ENCODE results near the gene CADM2. TPM values are rescaled to one million over a fixed set of nuclear protein-coding genes. Genes with fewer than 3 reads are reported as not detected.
"Not testable (repeated sequence)": the region's sequence is repeated elsewhere in the genome, so short reads cannot be mapped to it uniquely, and the experiment has no call there.

Gene CADM2
- total RNA-seq: under 1 TPM; 0.30 to 0.58 TPM

DNA sequence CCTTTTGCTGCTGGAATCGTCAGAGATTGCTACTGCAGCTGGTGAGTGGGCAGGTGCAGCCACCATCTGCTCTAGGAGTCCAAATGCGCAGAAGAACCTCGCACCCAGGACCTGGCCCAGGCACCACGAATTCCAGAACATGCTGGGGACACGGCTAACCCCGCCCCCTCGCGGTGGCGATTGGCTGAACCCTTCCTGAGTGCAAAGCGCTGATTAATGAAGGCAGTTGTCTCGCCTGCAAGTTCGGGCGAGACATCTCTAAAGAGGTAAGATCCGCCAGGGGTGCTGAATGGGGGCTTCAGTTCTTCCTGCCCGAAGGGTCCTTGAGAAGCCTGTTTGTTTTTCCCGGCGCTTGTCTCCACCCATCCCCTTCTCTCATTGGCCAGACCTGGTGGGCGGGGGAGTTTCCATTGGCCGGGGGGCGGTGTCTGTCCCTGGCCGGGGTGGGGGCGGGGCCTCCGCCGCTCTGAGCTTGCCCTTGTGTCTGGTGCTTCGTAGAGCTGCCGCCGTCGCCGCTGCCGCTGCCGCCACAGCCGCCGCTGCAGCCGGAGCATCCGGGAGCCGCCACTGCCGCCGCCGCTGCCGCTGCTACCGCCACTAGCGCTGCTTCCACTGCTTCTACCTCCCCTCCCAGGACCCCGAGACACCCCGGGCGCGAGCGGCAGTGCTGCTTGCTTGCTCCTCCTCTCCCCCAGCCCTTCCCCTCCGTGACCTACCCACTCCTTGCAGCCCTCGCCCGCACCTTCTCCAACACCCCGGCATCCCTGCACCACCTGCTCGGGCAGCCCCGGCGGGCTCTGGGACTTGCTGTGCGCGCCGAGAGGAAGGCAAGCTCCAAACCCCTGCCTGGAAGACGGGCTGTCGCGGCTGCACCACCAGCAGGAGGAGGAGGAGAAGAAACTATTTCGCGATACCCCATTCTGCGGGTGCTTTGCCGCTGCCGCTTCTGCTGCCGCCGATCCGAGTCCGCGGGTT is at the start of gene CADM2:
CADM2 (plus strand) TSS at position 495 of the 975 bp plus-strand sequence.
- Mint-ChIP-seq H3K4me1 (no peaks in the 10 kb centered on the region), H3K36me3 (no peaks in the 10 kb centered on the region), H3K4me3 (peak within 1 kb of the TSS; percentile 58), H3K27me3 (peaks cover 27% of the 10 kb centered on the region), H3K9me3 (ENCODE audit: low read depth) (no peaks in the 10 kb centered on the region), H3K27ac (no peak within 1 kb of the TSS)
- ATAC-seq (peak; percentile 99), DNase-seq (peak; percentile 74)
- CTCF ChIA-PET: no interaction called here

DNA sequence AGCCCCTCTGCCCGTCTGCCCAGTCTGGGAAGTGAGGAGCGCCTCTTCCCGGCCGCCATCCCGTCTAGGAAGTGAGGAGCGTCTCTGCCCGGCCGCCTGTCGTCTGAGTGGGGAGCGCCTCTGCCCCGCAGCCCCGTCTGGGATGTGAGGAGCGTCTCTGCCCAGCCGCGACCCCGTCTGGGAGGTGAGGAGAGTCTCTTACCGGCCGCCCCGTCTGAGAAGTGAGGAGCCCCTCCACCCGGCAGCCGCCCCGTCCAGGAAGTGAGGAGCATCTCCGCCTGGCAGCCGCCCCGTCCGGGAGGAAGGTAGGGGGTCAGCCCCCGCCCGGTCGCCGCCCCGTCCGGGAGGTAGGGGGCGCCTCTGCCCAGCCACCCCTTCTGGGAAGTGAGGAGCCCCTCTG is 40.2 kb upstream of the CADM2 start:
- ATAC-seq; H3K9me3 Mint-ChIP-seq (ENCODE audit: low read depth); H3K36me3 Mint-ChIP-seq; CTCF ChIA-PET; H3K27ac Mint-ChIP-seq; H3K27me3 Mint-ChIP-seq; H3K4me1 Mint-ChIP-seq; H3K4me3 Mint-ChIP-seq; DNase-seq: not testable (repeated sequence)

- DNase-seq: no peak
- no peaks in the 10 kb centered on the region for H3K36me3 Mint-ChIP-seq
- no peak for ATAC-seq
- CTCF ChIA-PET: no interaction called here
- no peak overlapping the region for H3K27ac Mint-ChIP-seq
- H3K9me3 Mint-ChIP-seq (ENCODE audit: low read depth): peaks cover 4% of the 10 kb centered on the region
- H3K4me3 Mint-ChIP-seq: no peak overlapping the region
- H3K27me3 Mint-ChIP-seq: no peaks in the 10 kb centered on the region
- H3K4me1 Mint-ChIP-seq: no peaks in the 10 kb centered on the region
Observed at GRCh38 chr3:84922682-84923081, 36.1 kb upstream of the CADM2 start.

GRCh38 chr3:84925571-84925970 is 33.2 kb upstream of the CADM2 start:
- no peaks in the 10 kb centered on the region for H3K4me1 Mint-ChIP-seq
- H3K36me3 Mint-ChIP-seq: no peaks in the 10 kb centered on the region
- peaks cover 2% of the 10 kb centered on the region for H3K9me3 Mint-ChIP-seq (ENCODE audit: low read depth)
- CTCF ChIA-PET: no interaction called here
- H3K4me3 Mint-ChIP-seq: no peak overlapping the region
- DNase-seq: no peak
- ATAC-seq: no peak
- H3K27me3 Mint-ChIP-seq: no peaks in the 10 kb centered on the region
- H3K27ac Mint-ChIP-seq: no peak overlapping the region

GRCh38 chr3:84943379-84943778 is 15.4 kb upstream of the CADM2 start:
- Mint-ChIP-seq H3K9me3 (ENCODE audit: low read depth) (peaks cover 7% of the 10 kb centered on the region), H3K27me3 (no peaks in the 10 kb centered on the region), H3K4me3 (no peak overlapping the region), H3K36me3 (no peaks in the 10 kb centered on the region), H3K4me1 (no peaks in the 10 kb centered on the region), H3K27ac (no peak overlapping the region)
- CTCF ChIA-PET: no interaction called here
- ATAC-seq (no peak), DNase-seq (no peak)

DNA sequence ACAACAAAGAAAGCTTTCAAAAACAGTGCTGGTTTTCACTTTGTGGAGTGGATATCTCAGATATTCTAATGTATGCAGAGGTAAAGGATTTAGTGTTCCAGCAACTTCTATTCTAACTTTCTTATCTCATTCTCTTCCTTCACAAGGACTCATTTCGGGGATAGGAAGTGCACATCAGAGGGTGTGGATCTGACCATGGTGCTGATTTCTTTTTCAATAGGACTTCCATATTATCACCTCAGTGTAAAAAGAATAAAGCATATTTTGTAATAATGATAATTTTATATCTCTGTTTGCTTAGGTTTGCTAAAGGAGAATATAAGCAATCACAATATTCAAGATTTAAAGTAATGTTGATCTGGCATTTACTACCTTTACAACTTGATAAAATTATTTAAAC is 12.5 kb upstream of the CADM2 start:
- Mint-ChIP-seq H3K27me3 (no peaks in the 10 kb centered on the region), H3K9me3 (ENCODE audit: low read depth) (peaks cover 7% of the 10 kb centered on the region), H3K36me3 (no peaks in the 10 kb centered on the region), H3K4me3 (no peak overlapping the region), H3K4me1 (no peaks in the 10 kb centered on the region), H3K27ac (no peak overlapping the region)
- no peak for DNase-seq
- CTCF ChIA-PET: no interaction called here
- no peak for ATAC-seq

DNA sequence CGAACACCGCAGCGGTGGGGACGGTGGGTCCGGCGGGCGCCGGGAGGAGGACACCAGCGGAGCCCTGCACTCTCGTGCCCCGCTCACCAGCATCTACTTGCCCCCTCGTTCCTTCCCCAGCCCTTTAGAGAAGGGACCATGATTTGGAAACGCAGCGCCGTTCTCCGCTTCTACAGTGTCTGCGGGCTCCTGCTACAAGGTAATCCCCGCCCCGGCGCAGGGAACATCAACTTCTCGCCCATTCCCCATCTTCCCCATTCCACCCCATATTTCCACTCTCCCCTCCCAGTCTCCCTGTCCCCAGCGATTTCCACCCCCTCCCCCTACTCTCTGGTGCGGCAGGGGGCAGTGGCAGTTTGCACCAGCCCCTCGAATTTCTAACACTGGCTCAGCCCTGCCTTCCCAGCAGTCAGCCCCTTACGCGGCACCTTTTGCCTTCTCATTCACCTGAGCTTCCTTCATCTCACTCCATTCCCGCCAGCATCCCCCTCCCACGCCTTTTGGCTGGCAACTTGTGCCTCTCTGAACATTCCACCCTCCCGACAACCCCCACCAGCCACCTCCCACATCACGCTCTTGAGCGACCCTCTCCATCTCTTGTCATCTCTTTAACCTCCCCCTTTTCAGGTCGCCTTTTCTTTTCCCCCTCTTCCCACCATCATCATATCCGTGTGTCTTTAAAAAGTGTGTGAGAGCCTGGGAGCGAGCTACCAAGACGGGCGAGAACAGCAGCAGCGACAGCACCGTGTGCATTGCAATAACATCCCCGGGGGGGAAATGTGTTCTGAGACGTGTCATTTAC is 882 bp downstream of the CADM2 start:
- ATAC-seq (no peak), DNase-seq (no peak)
- no peaks in the 10 kb centered on the region for H3K9me3 Mint-ChIP-seq (ENCODE audit: low read depth)
- CTCF ChIA-PET: no interaction called here
- H3K36me3 Mint-ChIP-seq: no peaks in the 10 kb centered on the region
- peaks cover 27% of the 10 kb centered on the region for H3K27me3 Mint-ChIP-seq
- H3K4me1 Mint-ChIP-seq: no peaks in the 10 kb centered on the region
- H3K4me3 Mint-ChIP-seq: no peak overlapping the region
- H3K27ac Mint-ChIP-seq: no peak overlapping the region

DNA sequence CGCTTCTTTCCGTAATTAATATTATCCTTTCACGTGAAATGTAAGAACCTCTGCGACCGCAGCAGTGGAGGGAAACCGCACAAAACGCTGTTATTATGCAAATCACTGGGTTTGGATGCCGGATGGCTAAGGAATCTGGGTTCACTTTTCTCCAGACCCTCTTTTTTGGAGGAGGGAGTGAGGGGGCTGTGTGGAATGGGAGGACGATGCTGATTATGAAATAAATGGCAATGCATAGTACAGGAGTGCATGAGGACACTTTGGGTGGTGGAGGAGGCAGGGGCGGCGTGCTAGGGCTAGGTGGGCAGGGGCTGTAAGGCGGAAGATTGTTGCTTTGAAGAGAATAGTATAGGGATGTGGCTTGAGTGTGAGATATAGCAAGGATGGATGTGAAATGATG is 1.8 kb downstream of the CADM2 start:
- CTCF ChIA-PET: no interaction called here
- Mint-ChIP-seq H3K4me1 (no peaks in the 10 kb centered on the region), H3K4me3 (no peak overlapping the region), H3K36me3 (no peaks in the 10 kb centered on the region), H3K27ac (peak overlapping the region; percentile 20), H3K9me3 (ENCODE audit: low read depth) (no peaks in the 10 kb centered on the region), H3K27me3 (peaks cover 27% of the 10 kb centered on the region)
- no peak for DNase-seq
- ATAC-seq: no peak

GRCh38 chr3:84961011-84961410 is 2.2 kb downstream of the CADM2 start:
- H3K9me3 Mint-ChIP-seq (ENCODE audit: low read depth): no peaks in the 10 kb centered on the region
- H3K4me3 Mint-ChIP-seq: no peak overlapping the region
- ATAC-seq (no peak), DNase-seq (no peak)
- no peaks in the 10 kb centered on the region for H3K36me3 Mint-ChIP-seq
- H3K27me3 Mint-ChIP-seq: peaks cover 27% of the 10 kb centered on the region
- no peaks in the 10 kb centered on the region for H3K4me1 Mint-ChIP-seq
- H3K27ac Mint-ChIP-seq: no peak overlapping the region
- CTCF ChIA-PET: no interaction called here

DNA sequence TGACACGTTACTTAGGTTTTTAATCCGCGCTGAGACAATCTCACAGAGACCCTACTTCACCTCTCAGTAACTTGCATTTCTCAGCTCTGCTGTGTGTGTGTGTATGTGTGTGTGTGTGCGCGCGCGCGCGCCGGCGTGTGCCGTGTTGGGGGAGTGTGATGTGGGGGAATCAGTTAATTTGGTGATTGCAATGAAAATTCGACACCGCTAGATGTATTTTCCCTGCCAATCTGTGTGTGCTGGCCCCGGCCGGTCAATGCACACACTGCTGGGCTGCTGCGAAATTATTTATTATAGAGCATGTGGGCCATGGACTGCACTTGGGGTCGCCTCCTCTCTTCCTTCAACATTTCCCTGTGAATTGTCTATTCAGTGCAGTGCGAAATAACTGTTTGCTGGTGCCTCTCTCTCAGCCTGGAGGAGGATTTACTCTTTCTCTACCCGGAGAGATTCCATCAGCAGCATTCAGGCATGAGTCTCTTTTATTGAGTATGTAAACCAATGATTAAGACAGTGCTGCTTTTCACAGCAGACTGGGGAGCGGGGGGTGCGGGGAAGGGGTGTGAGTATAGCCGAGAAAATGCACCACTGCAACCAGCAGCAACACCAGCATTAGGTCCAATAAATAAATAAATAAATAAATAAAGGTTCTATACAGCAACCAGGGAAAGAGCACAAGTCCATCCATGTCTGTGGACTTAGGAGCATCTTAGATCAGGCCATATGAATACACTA is 2.9 kb downstream of the CADM2 start:
- Mint-ChIP-seq H3K27me3 (peaks cover 27% of the 10 kb centered on the region), H3K27ac (no peak overlapping the region), H3K36me3 (no peaks in the 10 kb centered on the region), H3K4me1 (no peaks in the 10 kb centered on the region), H3K9me3 (ENCODE audit: low read depth) (no peaks in the 10 kb centered on the region), H3K4me3 (no peak overlapping the region)
- ATAC-seq: no peak
- DNase-seq: no peak
- CTCF ChIA-PET: no interaction called here

DNA sequence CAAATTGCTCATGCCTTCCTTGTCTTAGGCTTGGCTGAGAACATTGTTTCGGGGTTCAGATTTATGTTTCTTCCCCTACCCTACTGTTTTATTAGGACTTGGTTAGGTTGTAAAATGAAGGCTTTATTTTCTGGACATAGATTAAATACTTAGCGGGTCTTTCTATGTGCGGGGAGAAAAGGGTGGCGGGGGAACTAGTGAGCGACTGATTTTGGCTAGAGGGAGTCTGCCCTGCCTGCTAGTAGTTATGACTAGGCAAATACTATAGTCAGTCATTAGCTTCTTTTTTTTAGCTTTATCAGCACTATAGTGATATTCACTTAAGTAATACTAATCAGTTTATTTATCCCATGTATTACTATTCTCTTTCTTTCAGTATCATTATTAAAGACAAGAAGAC is 3.6 kb downstream of the CADM2 start:
- Mint-ChIP-seq H3K9me3 (ENCODE audit: low read depth) (no peaks in the 10 kb centered on the region), H3K36me3 (no peaks in the 10 kb centered on the region)

DNA sequence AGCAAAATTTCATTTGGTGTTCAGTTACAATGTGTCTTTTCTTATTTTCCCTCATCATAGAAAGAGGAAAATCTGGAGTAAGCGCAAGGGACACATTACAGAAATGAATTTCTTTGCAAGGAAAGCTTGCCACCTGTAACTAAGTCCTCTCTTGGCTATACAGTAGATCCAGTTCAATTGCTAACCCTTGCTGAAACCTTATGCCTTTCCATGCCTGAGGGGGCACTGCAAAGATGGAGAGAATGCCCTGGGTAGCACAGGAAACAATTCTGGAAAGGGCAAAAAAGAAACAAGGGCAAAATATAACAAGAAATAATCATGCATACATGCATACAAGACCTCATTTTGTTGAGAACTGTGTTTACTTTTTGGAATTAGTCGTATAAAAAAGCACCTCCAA is 4.3 kb downstream of the CADM2 start:
- DNase-seq (no peak), ATAC-seq (no peak)
- CTCF ChIA-PET: no interaction called here
- Mint-ChIP-seq H3K4me3 (no peak overlapping the region), H3K4me1 (no peaks in the 10 kb centered on the region), H3K36me3 (no peaks in the 10 kb centered on the region), H3K9me3 (ENCODE audit: low read depth) (no peaks in the 10 kb centered on the region), H3K27me3 (peaks cover 27% of the 10 kb centered on the region), H3K27ac (no peak overlapping the region)

More for the DNA sequence above, 3.6 kb downstream of the CADM2 start:
- no peaks in the 10 kb centered on the region for H3K4me1 Mint-ChIP-seq
- peaks cover 27% of the 10 kb centered on the region for H3K27me3 Mint-ChIP-seq
- H3K4me3 Mint-ChIP-seq: no peak overlapping the region
- no peak overlapping the region for H3K27ac Mint-ChIP-seq
- ATAC-seq (no peak), DNase-seq (no peak)
- CTCF ChIA-PET: no interaction called here

- no peaks in the 10 kb centered on the region for H3K4me1 Mint-ChIP-seq
- no peaks in the 10 kb centered on the region for H3K9me3 Mint-ChIP-seq (ENCODE audit: low read depth)
- H3K4me3 Mint-ChIP-seq: no peak overlapping the region
- DNase-seq: no peak
- no peak for ATAC-seq
- no peaks in the 10 kb centered on the region for H3K36me3 Mint-ChIP-seq
- H3K27me3 Mint-ChIP-seq: peaks cover 15% of the 10 kb centered on the region
- H3K27ac Mint-ChIP-seq: no peak overlapping the region
- CTCF ChIA-PET: no interaction called here
Observed at GRCh38 chr3:84965141-84965540, 6.4 kb downstream of the CADM2 start.
